Endothelial cell of umbilical vein (primary cell): ENCODE measurements around the gene NTF4.

Experiments used
- EZH2 ChIP-seq: IDR thresholded peaks from 2 replicates; pipeline ENCODE4 v1.6.1; 2012; ENCODE audit warnings: borderline replicate concordance, low read depth, mild to moderate bottlenecking, moderate library complexity, low read length, inconsistent platforms; ENCODE audit not compliant: severe bottlenecking
- JUN ChIP-seq: IDR thresholded peaks from 2 replicates; pipeline ENCODE4 v1.6.1; 2011; ENCODE audit warnings: borderline replicate concordance, low read depth; ENCODE audit not compliant: insufficient read length, insufficient read depth
- MYC ChIP-seq: IDR thresholded peaks from one replicate; pipeline ENCODE4 v1.6.1; 2011; ENCODE audit warnings: mild to moderate bottlenecking, low read depth, low read length
- POLR2A ChIP-seq: IDR thresholded peaks from 2 replicates; pipeline ENCODE4 v1.6.1; 2012; ENCODE audit warnings: low read depth, mild to moderate bottlenecking, control low read depth, low read length
- POLR2AphosphoS5 ChIP-seq: IDR thresholded peaks from 2 replicates; pipeline ENCODE4 v1.6.1; 2012; ENCODE audit warnings: low read depth, mild to moderate bottlenecking, control low read depth, low read length, moderate library complexity; ENCODE audit not compliant: insufficient read depth
- TF ChIP-seq, protein P1 (sequence below), 2 donors: IDR thresholded peaks; 1 replicate in 1 of 2; 2 replicates in 1 of 2; pipeline ENCODE4 v1.5.1; 2011; ENCODE audit warnings: low read length in 2 of 2, mild to moderate bottlenecking in 2 of 2, moderate library complexity in 2 of 2, control low read depth in 1 of 2, inconsistent platforms in 1 of 2, low read depth in 1 of 2; ENCODE audit not compliant: insufficient read depth in 1 of 2; ENCODE audit errors: extremely low read depth in 1 of 2
- TF ChIP-seq, protein P2 (sequence below): IDR thresholded peaks from 2 replicates; pipeline ENCODE4 v1.6.1; 2011; ENCODE audit not compliant: insufficient read depth, insufficient read length

DNA sequence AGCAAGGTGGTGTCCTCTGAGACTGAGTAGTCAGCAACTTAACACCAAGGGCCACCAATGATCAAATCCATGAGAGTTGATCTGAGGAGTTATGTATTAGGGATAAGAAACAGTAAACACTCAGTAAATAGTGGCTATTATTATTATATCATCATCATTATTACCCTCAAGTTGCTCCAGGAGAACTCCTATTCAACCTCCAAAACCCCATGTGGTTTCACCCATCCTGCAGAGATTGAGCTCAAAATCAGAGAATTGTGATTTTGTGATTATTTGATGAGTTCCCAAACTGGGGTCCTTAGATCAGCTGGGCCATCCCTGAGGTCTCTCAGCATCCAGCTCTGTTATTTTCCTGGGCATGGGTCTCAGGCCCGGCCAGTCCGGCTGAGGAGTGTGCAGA lies 3.6 kb downstream of the NTF4 start:
- TF ChIP-seq, protein P1, sequence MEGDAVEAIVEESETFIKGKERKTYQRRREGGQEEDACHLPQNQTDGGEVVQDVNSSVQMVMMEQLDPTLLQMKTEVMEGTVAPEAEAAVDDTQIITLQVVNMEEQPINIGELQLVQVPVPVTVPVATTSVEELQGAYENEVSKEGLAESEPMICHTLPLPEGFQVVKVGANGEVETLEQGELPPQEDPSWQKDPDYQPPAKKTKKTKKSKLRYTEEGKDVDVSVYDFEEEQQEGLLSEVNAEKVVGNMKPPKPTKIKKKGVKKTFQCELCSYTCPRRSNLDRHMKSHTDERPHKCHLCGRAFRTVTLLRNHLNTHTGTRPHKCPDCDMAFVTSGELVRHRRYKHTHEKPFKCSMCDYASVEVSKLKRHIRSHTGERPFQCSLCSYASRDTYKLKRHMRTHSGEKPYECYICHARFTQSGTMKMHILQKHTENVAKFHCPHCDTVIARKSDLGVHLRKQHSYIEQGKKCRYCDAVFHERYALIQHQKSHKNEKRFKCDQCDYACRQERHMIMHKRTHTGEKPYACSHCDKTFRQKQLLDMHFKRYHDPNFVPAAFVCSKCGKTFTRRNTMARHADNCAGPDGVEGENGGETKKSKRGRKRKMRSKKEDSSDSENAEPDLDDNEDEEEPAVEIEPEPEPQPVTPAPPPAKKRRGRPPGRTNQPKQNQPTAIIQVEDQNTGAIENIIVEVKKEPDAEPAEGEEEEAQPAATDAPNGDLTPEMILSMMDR (IDR thresholded peaks at IDR 0.05; ENCODE audit: extremely low read depth in 1 of 2, insufficient read depth in 1 of 2, low read depth in 1 of 2, low read length in 2 of 2): no peak
- TF ChIP-seq POLR2AphosphoS5: no peak
- no peak for TF ChIP-seq POLR2A
- TF ChIP-seq, protein P2, sequence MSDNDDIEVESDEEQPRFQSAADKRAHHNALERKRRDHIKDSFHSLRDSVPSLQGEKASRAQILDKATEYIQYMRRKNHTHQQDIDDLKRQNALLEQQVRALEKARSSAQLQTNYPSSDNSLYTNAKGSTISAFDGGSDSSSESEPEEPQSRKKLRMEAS: no peak
- TF ChIP-seq MYC: no peak
- no peak for TF ChIP-seq JUN
- no peak for TF ChIP-seq EZH2
